Measurements from ENCODE around the gene C4orf54. TPM values are rescaled to one million over a fixed set of nuclear protein-coding genes. Genes with fewer than 3 reads are reported as not detected.

Gene C4orf54
- polyA plus RNA-seq, 6 donors from 2014 or later = not detected

Other genes with a start within 250 kb of the C4orf54 start
- gene ADH7, start 222.5 kb downstream of the C4orf54 start, polyA plus RNA-seq (ENCODE audit: low read depth in 6 of 6) = not detected
- not detected for gene C4orf17, start 146.8 kb downstream of the C4orf54 start, polyA plus RNA-seq (ENCODE audit: low read depth in 6 of 6)
- gene TRMT10A, start 93.8 kb downstream of the C4orf54 start, polyA plus RNA-seq (ENCODE audit: low read depth in 6 of 6) = 1 to 10 TPM in 5 of 6 donors, not detected in 1; 2.6 to 5.6 (median 3.2) TPM
- not detected for gene MTTP, start 83.0 kb downstream of the C4orf54 start, polyA plus RNA-seq (ENCODE audit: low read depth in 6 of 6)
- gene DAPP1, start 159.0 kb upstream of the C4orf54 start, polyA plus RNA-seq (ENCODE audit: low read depth in 6 of 6) = 100 to 1,000 TPM; 114 to 255 (median 199) TPM
- gene LAMTOR3, start 236.6 kb upstream of the C4orf54 start, polyA plus RNA-seq (ENCODE audit: low read depth in 6 of 6) = 10 to 100 TPM; 19.6 to 43.7 (median 26.6) TPM

All from naive B cell (primary cell).